Stimulated activated CD4-positive, alpha-beta T cell treated with anti-CD3 and anti-CD28 coated beads, Interleukin-15, amount 100 ng/mL, for 1 hour (primary cell): ENCODE measurements around the gene ZBTB43.

ENCODE experiments used
- DNase-seq, 2 donors: peaks; one replicate each; pipeline ENCODE4 v3.0.0-alpha.2; 2020; ENCODE audit warnings: low read depth in 1 of 2, low spot score in 1 of 2

Gene ZBTB43

DNA sequence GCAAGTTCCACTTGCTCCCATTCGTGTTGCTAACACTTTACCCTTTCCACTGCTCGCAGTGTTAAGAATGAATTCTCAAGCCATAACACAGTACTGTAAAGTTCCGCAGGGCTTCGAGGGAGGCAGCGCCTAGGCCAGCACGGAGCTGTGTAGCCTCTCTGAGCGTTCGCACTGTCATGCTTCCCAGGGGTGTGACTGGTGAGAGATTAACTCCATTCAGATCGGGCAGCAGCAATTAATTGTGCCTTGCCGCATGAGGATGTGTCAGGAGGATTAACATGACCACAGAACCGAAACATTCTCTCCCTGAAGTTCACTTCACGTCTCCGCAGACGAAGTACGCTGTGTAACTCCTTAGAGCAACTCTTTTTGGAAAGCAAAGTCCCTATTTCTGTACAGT is 78.8 kb downstream of the ZBTB43 start:
- DNase-seq = no peak

DNA sequence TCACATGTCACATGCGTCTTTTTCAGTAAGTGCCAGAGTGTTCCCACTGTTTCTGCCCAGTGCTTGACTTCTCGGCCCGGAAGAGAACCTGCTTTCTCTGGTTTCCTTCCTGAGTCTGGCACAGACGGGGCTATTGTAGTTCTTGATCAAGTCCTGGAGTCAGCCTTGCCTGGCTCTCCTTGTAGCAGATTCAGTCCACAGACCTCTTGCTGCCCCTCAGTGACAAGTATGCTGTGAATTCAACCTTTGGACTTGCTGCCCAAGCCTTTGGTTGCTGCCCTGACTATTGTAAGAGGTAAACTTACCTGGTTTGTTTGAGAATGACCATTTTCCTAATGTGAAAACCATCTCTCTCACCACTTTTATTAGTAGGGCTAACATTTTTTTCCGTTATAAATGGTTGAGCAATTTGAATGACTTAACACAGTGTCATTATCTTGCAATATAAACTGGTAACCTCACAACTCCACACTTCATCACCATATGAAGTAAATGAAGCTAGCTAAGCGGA is 80.3 kb downstream of the ZBTB43 start:
- DNase-seq = no peak

DNA sequence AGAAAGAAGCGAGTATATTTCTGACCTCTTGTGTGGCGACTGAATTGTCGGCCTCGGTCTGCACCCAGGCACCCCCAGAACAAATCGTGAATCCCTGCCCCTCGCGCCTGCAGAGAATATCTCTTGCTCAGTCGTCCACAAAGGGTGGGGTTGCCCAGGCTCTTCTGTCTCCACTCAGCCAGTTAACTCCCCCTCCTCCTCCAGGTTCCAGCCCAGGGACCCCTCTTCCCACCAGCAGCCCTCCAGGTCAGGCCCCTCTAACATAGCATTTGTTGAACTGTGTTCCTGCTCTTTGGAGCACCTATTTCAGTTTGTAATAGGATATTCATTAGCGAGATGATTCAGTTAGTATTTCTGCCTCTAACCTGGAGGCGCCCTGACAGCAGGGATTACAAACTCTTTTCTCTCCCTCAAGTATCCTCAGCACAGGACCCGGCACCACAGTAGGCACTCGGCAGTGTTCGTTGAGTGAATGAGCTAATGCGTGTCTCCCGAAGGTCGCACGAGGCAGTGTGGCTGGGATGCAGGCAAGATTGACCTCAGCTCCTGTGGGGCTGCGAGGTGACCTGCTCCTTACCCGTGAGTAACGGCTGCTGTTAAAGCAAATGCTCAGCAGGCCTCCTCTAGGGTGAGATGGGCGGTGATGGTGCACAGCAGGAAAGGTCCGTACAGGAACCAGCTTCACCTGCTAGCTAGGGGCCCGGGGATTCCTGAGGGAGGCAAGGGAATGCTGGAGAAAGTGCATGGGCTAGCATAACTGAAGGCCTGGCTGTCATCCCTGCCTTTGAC is 81.4 kb downstream of the ZBTB43 start:
- DNase-seq = no peak

DNA sequence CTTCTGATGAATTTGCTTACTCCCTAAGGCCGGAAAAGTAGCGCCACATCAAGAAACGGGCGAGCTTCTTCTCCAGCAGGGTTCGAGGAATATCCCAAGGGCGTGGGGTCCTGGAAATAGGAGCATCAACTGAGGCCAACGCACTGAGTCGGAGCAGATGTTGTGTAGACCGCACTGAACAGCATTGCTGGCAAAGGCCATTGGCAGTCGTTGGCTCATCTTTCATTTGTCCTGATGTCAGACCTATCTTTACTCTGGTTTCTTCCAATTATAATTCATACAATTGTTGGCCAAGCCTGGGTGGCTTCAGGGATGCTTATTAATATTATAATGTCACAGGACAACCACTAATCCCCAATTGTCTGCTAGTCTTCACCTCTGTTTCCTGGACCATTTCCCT is 82.1 kb downstream of the ZBTB43 start:
- DNase-seq = no peak
